ENCODE data around the gene ETFA. TPM values are rescaled to one million over a fixed set of nuclear protein-coding genes. Genes with fewer than 3 reads are reported as not detected.

Gene ETFA
- total and polyA plus RNA-seq, 9 of the 15 experiments (the other 6 are each of a cell fraction or from before 2014, with no cell fraction given): 130 to 543 (median 232) TPM

- TF ChIP-seq MEF2D (tag; conservative IDR thresholded peaks at IDR 0.05; ENCODE audit: low read depth) (no peak), MCM2 (IDR thresholded peaks at IDR 0.05; ENCODE audit: low read depth) (no peak), ATF6 (CRISPR knock-in tag; IDR thresholded peaks at IDR 0.05) (0 out of 2 replicates have a peak, but pooled peaks have one; percentile 21), TEAD2 (tag; IDR thresholded peaks at IDR 0.05) (no peak), MGA (IDR thresholded peaks at IDR 0.05) (peak; percentile 94), ZBTB34 (CRISPR knock-in tag; IDR thresholded peaks at IDR 0.05) (no peak)
- TF ChIP-seq, protein P1, sequence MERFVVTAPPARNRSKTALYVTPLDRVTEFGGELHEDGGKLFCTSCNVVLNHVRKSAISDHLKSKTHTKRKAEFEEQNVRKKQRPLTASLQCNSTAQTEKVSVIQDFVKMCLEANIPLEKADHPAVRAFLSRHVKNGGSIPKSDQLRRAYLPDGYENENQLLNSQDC (CRISPR knock-in tag; IDR thresholded peaks at IDR 0.05): peak; percentile 57; the same call in 1 of the 2 replicates
Observed at GRCh38 chr15:76311100-76311953, at the start of gene ETFA (continued).
